Neural progenitor cell (in vitro differentiated cells): Measurements from ENCODE around the gene CFAP161. TPM values are rescaled to one million over a fixed set of nuclear protein-coding genes. Genes with fewer than 3 reads are reported as not detected.
A peak's percentile ranks its signal among the peaks of the same experiment; 100 is the strongest.

Source experiments
- DNase-seq: peaks from one replicate; pipeline ENCODE4 v3.0.0-alpha.2; 2016; ENCODE audit warnings: low spot score
- H2AFZ ChIP-seq: fragments of 200-600 bp; sonication (generic); replicated peaks from 2 replicates; pipeline ENCODE4 v1.6.1; 2016; ENCODE audit warnings: antibody characterized with exemption
- H3F3A ChIP-seq: fragments of 200-600 bp; sonication (generic); 2 replicates; pipeline ENCODE4 v1.6.1; 2016; ENCODE audit warnings: antibody characterized with exemption, low read depth
- H3K27ac ChIP-seq: fragments of 200-600 bp; sonication (generic); 2 replicates; pipeline ENCODE4 v1.5.1; 2016; ENCODE audit warnings: mild to moderate bottlenecking
- H3K27me3 ChIP-seq: fragments of 200-600 bp; sonication (generic); 2 replicates; pipeline ENCODE4 v1.6.1; 2016; ENCODE audit warnings: mild to moderate bottlenecking, moderate library complexity
- H3K36me3 ChIP-seq: fragments of 200-600 bp; sonication (generic); 2 replicates; pipeline ENCODE4 v1.5.1; 2016
- H3K4me1 ChIP-seq: fragments of 200-600 bp; sonication (generic); 2 replicates; pipeline ENCODE4 v1.6.1; 2016; ENCODE audit warnings: mixed run types
- H3K4me2 ChIP-seq: fragments of 200-600 bp; sonication (generic); 2 replicates; pipeline ENCODE4 v1.6.1; 2016
- H3K4me3 ChIP-seq: fragments of 200-600 bp; sonication (generic); 2 replicates; pipeline ENCODE4 v1.5.1; 2016
- H3K79me2 ChIP-seq: fragments of 200-600 bp; sonication (generic); 2 replicates; pipeline ENCODE4 v1.6.1; 2016; ENCODE audit warnings: low read depth
- H3K9ac ChIP-seq: fragments of 200-600 bp; sonication (generic); 2 replicates; pipeline ENCODE4 v1.6.1; 2016
- H3K9me3 ChIP-seq: fragments of 200-600 bp; sonication (generic); 2 replicates; pipeline ENCODE4 v1.5.1; 2016; ENCODE audit warnings: low read depth
- H4K20me1 ChIP-seq: fragments of 200-600 bp; sonication (generic); 2 replicates; pipeline ENCODE4 v1.6.1; 2016; ENCODE audit warnings: low read depth
- H3K27ac Mint-ChIP-seq: 3 replicates; pipeline ENCODE4 v1.8.0; 2021; ENCODE audit warnings: mixed read lengths
- H3K27me3 Mint-ChIP-seq: 2 replicates; pipeline ENCODE4 v1.8.0; 2022; ENCODE audit warnings: low read depth, mild to moderate bottlenecking, inconsistent platforms, moderate library complexity, mixed read lengths; ENCODE audit not compliant: insufficient read depth
- H3K36me3 Mint-ChIP-seq: 3 replicates; pipeline ENCODE4 v1.8.0; 2021; ENCODE audit warnings: mixed read lengths
- H3K4me1 Mint-ChIP-seq: 3 replicates; pipeline ENCODE4 v1.8.0; 2021; ENCODE audit warnings: mixed read lengths
- H3K4me3 Mint-ChIP-seq: 3 replicates; pipeline ENCODE4 v1.8.0; 2021; ENCODE audit warnings: mild to moderate bottlenecking, moderate library complexity, mixed read lengths
- H3K9me3 Mint-ChIP-seq: 3 replicates; pipeline ENCODE4 v1.8.0; 2020; ENCODE audit warnings: mixed read lengths
- CTCF ChIP-seq: fragments of 200-600 bp; sonication (generic); IDR thresholded peaks from 2 replicates; pipeline ENCODE4 v1.5.1; 2017; ENCODE audit warnings: antibody characterized with exemption, mild to moderate bottlenecking
- EZH2 ChIP-seq: fragments of 200-600 bp; sonication (generic); IDR thresholded peaks from 2 replicates; pipeline ENCODE4 v1.6.1; 2017; ENCODE audit warnings: antibody characterized with exemption, mild to moderate bottlenecking, moderate library complexity
- EZH2phosphoT487 ChIP-seq: fragments of 200-600 bp; sonication (generic); IDR thresholded peaks from 2 replicates; pipeline ENCODE4 v1.6.1; 2017; ENCODE audit warnings: antibody characterized with exemption
- total RNA-seq: library from RNA; depleted of rRNA; stranded (reverse); fragments of >200 nt; gene quantifications from 2 replicates; pipeline ENCODE4 v1.2.3, GENCODE V29; 2015; ENCODE audit warnings: low replicate concordance

The CFAP161 gene
- total RNA-seq, 1 donor from 2014 or later, result 1.9 TPM

GRCh38 chr15:81182031-81182755 lies 48.1 kb downstream of the CFAP161 start:
- Histone ChIP-seq H4K20me1 (no peaks in the 10 kb centered on the region), H3F3A (no peaks in the 10 kb centered on the region), H3K36me3 (no peaks in the 10 kb centered on the region), H3K4me1 (peaks cover 18% of the 10 kb centered on the region), H3K4me3 (no peak overlapping the region), H3K4me2 (peak overlapping the region; percentile 46), H3K79me2 (no peaks in the 10 kb centered on the region), H3K27ac (no peak overlapping the region), H3K9ac (no peak overlapping the region), H2AFZ (peak overlapping the region; percentile 21), H3K9me3 (no peaks in the 10 kb centered on the region), H3K27me3 (no peaks in the 10 kb centered on the region)
- TF ChIP-seq CTCF, result no peak
- no peak for TF ChIP-seq EZH2
- no peak for TF ChIP-seq EZH2phosphoT487
- Mint-ChIP-seq H3K36me3 (no peaks in the 10 kb centered on the region), H3K4me1 (peaks cover 19% of the 10 kb centered on the region), H3K4me3 (no peak overlapping the region), H3K27ac (no peak overlapping the region), H3K9me3 (no peaks in the 10 kb centered on the region), H3K27me3 (peaks cover 2% of the 10 kb centered on the region)
- DNase-seq, result peak; percentile 50

GRCh38 chr15:81182756-81183438 lies 48.8 kb downstream of the CFAP161 start:
- no peaks in the 10 kb centered on the region for H3F3A ChIP-seq
- H3K9ac ChIP-seq, result no peak overlapping the region
- TF ChIP-seq CTCF (no peak), EZH2 (no peak), EZH2phosphoT487 (no peak)
- H3K4me1 ChIP-seq, result peaks cover 18% of the 10 kb centered on the region
- no peak overlapping the region for H3K27ac ChIP-seq
- no peak overlapping the region for H3K4me3 ChIP-seq
- H3K4me2 ChIP-seq, result peak overlapping the region; percentile 46
- no peaks in the 10 kb centered on the region for H3K36me3 ChIP-seq
- H4K20me1 ChIP-seq, result no peaks in the 10 kb centered on the region
- no peaks in the 10 kb centered on the region for H3K27me3 ChIP-seq
- Mint-ChIP-seq H3K27ac (no peak overlapping the region), H3K27me3 (peaks cover 3% of the 10 kb centered on the region), H3K4me1 (peaks cover 19% of the 10 kb centered on the region), H3K9me3 (no peaks in the 10 kb centered on the region), H3K4me3 (no peak overlapping the region), H3K36me3 (no peaks in the 10 kb centered on the region)
- no peaks in the 10 kb centered on the region for H3K9me3 ChIP-seq
- H3K79me2 ChIP-seq, result no peaks in the 10 kb centered on the region
- H2AFZ ChIP-seq, result peak overlapping the region; percentile 21
- DNase-seq, result peak; percentile 18

- Mint-ChIP-seq H3K4me3 (no peak overlapping the region), H3K27ac (no peak overlapping the region), H3K4me1 (peaks cover 19% of the 10 kb centered on the region), H3K36me3 (no peaks in the 10 kb centered on the region), H3K27me3 (peaks cover 3% of the 10 kb centered on the region), H3K9me3 (no peaks in the 10 kb centered on the region)
- Histone ChIP-seq H3K4me1 (peaks cover 18% of the 10 kb centered on the region), H3K4me3 (no peak overlapping the region), H3K79me2 (no peaks in the 10 kb centered on the region), H3K9me3 (no peaks in the 10 kb centered on the region), H3K4me2 (no peak overlapping the region), H3K36me3 (no peaks in the 10 kb centered on the region), H3K27me3 (no peaks in the 10 kb centered on the region), H3F3A (no peaks in the 10 kb centered on the region), H4K20me1 (no peaks in the 10 kb centered on the region), H3K9ac (no peak overlapping the region), H3K27ac (no peak overlapping the region), H2AFZ (no peak overlapping the region)
- DNase-seq, result no peak
- TF ChIP-seq CTCF (no peak), EZH2phosphoT487 (no peak), EZH2 (no peak)
These were observed 49.3 kb downstream of the CFAP161 start for GRCh38 chr15:81183439-81183775.
